Activated CD4-positive, alpha-beta T cell treated with anti-CD3 and anti-CD28 coated beads, Interleukin-2, amount 50 U/mL, for 48 hours (primary cell): Measurements from ENCODE around the gene CAMK2D.
A peak's percentile ranks its signal among the peaks of the same experiment; 100 is the strongest.

Experiments
- DNase-seq, 2 experiments: peaks; one replicate each; pipeline ENCODE4 v3.0.0-alpha.2; 2020

CAMK2D gene

DNA sequence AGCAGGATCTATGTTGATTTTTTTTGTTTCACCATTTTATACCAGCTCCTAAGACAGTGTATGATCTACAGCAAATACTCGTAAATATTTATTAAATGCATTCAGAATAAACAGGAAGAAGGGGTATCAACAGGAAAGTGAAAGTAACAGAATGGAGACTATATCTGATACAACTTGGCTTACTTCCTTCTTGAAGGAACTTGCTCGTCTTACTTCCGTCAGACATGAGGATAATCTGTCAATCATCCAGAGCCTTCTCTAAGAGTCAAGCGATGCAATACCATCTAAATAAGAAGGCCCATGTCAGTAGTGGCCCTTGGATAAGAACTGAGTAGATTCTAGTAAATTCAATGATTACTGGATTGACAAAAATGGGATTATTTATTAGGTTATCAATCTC lies 84.2 kb downstream of the CAMK2D start:
- DNase-seq, result no peak

DNA sequence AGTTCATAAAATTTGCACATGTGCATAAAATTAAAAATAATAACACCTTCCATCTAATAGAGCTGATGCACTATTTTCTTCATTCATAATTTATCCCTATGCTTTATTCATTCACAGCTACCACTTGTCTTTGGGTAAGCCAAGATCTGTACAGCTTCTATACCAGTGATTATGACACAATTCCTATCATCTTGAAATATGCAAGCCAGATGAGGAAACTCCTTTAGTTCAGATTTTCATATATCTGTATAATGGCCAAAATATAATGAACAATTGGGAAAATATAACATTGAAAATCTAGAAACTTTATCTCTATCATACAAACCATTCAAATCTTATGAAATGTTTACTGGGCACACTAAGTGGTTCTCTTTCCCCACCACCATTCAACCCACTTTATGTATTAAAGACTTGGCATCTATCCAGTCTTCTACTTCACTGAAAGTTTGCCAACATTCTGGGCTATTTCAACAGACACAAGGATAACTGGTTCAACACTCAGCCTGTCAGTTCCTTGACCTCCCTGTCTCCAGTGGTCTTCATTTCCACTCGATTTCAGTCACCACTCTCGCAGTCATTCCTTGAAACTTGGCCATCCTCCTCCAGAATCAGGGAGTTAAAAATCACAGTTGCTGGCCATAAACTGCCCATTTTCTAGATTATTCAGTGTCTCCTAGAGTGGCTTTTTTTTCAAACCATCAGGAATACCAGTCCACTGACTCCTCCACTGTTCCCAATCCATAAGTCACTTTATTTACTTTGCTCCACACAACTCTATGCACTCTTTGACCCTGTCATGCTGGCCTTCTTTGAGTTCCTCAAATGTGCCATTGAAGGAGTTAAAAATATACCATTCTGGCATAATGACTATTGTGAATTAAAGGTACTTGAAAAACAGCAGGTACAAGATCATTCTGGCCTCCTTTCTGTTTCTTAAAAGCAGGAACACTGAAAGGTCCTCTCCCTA lies 85.5 kb downstream of the CAMK2D start:
- no peak for DNase-seq

DNA sequence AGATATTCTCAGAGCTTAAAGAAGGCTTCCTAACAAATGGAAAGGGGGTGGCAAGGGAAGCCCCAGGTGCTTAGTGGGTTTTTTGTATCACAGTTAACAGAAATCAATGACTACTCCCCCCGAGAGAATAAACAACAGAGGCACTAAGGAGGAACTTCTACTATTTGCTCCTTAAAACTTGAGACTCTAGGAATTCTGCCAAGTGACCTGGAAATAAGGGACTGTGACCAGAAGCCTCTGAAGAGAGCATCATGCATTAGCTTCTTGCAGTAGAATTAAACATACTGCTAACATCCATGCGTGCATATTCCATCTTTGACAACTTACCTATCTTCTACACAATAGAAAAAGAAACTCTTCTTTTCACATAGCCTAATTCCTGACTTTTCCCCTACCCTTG lies 86.8 kb downstream of the CAMK2D start:
- no peak for DNase-seq

DNA sequence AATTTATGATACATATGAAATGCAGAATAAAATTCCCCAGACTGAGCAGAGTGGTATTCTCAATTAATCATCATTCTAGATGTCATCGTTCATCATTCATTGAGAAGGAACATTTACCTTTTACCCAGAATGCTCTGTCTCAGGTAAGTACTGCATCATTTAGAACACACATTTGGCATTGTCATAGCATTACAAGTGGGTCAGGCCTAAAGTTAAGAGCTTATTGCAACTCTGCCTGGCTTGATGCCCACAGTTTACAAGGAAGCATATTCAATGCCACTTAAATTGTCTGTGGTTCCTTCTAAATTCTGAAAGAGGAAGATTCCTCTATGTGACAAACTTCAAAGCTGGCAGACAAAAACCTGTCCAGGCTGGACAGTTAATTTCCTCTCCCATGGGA lies 87.3 kb downstream of the CAMK2D start:
- DNase-seq, result no peak

DNA sequence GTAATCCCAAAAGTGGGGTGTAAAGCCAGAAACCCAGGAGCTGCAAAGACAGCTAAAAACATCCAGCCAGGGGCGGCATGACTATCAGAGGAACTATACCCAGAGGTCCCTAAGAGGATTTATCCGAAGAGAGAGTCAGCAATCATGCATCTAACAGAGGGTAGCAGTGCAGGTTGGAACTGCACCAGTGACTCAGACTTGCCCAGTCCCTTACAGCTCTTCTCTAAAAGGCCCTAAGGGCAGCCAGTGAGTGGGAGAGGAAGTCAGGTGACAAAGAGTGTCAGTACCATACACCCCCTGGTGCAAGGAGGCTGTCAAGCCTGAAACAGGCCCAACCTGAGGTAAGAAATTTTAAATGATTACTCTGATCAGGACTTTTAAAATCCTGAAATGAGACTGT lies 88.1 kb downstream of the CAMK2D start:
- DNase-seq, result peak; percentile 21 to 47

DNA sequence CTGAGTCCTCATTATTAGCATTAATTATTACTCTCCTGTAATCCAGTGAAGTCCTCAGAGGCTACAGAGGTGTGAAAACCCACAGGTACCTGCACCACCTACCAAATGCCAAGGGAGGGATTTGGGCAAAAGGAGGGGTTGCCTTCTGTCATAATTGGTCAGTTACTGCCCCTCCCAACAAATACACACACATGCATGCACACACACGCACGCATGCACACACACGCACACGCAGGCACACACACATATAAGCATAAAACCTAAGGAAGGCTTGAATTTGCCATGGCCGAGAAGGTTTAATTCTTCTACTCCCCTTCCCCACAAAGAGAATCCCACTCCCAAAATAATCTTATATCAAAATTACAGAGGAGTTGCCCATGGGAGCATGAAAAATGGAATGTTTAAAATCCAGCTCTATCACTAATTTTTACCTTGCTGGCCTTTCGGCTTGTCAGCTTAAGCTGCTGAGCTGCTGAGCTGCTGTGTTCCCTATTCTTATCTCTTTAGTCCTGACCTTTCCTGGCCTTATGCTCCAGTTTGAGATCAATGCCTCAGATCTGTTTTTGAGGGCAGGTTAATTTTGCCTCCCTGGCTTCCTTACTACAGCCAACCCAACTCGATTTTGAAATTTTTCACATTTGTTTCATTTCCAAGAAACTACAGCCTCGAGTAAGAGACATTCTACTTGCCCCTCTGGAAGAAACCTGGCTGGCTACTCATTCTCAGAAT lies 95.0 kb downstream of the CAMK2D start:
- DNase-seq, result no peak

DNA sequence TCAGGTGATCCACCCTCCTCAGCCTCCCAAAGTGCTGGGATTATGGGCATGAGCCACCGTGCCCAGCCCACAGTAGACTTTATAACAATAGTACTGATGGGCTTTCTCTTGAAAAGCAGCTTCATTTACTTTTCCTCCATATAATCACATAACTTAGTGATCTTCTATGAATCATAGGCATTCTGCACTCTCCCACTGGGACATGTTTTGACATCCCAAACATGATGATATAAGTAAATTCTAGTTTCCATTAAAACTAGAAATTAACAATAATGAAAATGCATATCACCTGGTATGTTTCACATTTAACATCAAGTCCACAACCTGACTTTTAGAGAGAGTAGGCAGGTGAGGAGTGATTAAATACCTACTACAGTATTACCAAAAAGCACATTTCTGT lies 96.5 kb downstream of the CAMK2D start:
- no peak for DNase-seq

DNA sequence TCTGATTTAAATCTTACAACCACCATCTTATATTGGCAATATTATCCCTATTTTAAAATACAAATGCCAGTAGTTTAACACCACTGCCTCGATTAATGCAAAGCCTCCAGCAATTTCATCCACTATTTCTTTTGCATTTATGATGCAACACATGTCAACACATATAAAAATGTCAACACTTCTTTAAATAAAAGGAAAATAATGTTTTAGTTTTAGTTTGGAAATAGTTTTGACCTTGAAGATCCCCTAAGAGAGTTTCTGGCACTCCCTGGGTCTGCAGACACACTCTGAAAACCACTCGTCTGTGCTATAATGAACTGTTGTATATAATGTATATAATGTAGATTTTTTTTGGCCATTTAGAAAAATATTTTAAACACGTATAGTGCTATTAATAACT lies 99.0 kb downstream of the CAMK2D start:
- no peak for DNase-seq

DNA sequence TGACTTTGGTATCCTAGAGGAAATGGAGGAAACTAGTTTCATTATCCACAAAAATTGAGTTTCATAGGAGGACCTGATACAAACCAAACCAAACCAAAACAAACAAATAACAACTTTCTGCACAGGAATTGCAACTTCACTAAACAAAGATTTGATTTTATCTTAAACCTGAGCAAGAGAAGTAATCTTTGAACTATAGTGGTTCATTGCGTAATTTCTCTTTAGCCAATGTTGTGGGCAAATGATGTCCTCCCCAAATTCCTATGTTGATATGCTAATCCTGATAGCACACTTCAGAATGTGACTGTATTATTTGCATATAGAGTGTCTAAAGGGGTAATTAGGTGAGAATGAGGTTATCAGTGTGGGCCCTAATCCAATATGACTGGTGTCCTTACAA lies 102.4 kb downstream of the CAMK2D start:
- DNase-seq, result no peak

DNA sequence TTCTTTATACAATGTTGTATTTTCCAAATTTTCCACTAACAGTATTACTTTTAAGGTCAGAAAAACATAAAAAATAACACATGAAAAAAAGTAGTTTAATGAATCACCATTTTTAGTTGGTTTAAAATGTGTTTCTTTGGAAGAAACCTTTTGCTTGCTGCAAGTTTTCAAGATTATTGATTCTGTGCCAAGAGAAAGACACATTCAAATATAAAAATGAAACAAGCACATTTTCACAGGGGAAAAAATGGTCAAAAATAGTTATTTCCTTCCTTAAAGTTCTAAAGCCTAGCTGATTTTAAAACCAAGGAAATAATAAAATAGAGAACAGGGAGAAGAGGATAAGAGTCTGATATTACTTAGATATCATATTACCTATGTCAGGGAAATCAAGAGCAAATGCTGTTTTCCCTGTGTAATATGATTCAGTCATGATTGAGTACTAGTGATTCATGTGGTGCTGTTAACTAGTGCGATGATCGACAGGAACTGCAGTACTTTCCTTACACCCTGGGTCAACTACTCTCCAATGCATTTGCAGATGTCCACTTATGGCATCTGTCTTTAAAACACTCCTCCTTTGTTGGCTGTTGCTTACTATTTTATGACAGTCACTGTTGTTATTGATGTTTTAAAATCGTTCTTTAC lies 103.8 kb downstream of the CAMK2D start:
- DNase-seq, result no peak

DNA sequence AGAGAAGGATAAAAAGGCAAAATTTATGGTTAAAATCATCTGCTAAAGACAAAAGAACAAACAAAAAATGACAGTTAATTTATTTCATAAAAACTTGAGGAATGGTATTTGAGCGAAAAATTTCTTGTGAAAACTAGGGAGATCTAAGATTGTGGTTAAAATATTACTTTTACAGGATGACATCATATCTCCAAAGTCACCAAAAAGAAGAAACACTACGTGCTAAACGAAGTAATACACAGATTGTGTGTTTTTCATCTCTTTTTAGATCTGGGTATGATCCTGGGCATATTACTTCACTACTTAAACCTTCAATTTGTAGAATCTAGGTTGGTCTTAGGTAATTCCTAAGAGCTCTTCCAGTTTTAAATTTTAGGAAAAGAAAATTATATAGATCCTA lies 107.7 kb downstream of the CAMK2D start:
- DNase-seq, result no peak

DNA sequence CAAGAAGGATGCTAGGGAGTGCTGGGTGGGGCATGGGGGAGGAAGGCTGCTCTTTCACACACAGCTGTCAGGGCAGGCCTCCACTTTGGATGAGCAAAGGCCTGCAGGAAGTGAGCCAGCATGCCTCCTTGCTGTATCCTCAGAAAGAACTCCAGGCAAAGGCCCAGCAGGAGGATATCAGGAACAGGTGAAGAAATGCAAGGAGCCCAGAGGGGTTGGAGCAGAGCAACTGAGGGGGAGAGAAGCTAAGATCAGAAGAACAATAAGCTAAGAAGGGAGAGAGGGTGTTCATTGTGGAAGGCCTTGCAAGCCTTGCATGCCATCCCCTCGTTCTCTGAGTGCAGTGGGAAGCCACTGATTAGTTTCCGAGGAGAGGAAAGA lies 115.1 kb downstream of the CAMK2D start:
- no peak for DNase-seq

DNA sequence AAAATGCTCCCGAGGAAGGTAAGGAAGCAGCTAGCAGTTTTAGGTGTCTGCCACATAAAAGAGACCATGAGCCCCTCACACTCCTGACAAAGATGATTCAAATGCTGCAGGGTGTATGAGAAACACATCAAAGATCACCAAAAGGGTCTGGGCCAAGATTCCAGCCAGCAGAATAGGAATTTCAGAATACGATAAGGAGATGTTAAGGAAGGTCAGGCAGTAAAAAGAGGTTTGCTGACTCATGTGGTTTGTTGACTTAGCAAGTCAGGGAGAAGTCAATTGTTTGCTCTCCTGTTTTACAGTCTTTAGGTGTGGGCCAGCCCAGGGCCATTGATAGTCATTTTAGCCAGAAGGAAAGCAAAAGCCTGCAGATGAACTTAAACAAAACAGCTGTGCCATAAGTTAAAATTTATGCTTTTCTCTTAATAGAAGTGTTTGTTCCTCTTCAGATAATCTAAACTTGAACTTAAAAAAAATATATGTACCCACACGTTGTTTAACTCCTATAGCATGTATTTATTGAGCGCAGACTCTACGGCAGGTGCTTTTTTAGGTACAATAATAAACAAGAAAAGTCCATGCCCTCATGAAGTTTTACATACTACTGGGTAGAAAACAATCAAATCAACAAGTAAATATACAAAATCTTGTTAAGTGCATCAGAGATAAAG lies 115.6 kb downstream of the CAMK2D start:
- no peak for DNase-seq

DNA sequence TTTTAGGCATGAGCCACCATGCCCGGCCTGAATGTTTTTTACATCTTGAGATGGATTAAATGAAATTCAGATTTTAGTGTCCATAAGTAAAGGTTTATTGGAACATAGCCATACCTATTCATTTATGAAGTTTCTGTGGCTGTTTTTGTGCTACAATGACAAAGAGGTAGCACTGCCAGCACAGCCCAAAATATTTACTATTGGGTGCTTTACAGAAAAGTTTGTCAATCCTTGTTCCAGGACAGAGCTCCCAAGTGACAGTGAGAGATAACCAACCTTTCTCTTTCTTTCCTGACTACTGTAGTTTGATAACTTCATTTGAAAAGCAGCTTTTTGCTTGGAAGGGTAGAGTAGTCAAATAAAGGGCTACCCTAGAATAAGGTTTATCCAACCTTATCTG lies 116.2 kb downstream of the CAMK2D start:
- no peak for DNase-seq

DNA sequence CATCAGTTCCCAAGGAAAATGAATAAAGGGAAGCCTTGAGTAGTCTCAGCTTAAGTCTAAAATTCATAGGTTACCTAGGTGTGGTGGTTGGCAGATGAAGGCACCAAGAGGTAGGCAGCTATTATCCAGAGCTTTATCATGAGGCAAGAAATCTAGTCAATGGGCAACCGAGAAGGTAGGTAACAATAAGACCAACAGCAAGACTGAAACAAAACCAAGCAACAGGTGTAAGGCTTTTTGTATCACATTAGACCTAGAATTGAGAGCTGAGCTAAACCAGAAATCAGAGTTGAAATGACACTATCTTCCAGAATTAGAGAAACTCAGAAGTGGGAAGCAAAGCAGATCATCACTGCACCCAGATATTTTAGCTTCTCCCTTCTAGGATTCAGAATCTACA lies 117.1 kb downstream of the CAMK2D start:
- no peak for DNase-seq

DNA sequence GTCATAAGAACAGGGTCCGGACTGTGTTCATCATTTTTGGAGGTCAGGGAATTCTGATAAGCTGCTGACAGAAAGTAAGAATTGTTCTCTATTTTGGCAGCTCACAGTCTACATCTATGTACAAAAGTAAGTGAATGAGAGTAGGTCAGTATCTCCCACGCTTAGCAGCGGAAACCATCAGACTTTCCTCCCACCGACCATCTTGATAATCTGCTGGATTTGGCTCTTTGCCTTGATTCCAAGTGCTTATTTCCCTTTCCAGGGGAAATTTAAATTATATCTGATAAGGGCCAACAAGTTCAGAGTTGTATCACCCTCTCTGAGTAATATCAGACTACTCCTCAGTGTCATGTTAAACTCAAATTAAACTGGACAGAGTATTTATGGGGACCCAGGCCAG lies 118.0 kb downstream of the CAMK2D start:
- DNase-seq, result no peak

DNA sequence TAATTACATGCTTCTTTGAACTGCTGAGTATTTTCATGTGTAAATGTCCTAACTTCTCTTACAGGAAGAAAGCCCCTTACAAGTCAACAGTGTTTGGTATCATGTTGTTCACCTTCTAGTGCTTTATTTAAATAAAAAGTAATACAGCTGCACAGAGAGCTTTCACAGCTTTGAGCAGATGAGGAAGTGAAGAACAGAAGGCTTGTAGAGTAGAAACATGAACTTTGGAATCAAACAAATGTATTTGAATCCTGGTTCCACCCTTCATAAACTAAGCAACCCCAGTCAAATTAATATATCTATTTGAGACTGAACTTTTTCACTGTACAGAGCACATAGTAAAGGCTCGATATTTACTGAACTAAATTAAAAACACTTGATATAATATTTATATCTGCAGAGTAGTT lies 120.5 kb downstream of the CAMK2D start:
- DNase-seq, result no peak

DNA sequence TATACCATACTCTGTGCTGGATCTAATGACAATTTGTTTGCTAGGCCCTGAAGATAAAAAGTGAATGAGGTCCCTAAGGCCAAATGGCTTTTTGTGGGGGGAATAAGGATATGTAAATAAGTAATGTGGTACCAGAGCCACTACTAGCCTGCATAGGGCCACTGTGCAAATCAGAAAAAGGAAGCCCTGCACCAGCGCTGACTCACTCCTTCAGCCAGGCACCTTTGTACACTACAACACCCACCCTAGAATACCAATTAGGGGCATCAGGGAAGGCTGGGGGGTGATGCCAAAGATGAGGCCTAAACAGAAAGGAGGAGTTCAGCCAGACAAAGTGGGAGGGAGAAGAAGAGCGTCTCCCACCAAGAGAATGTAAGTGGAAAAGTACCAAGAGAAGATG lies 122.2 kb downstream of the CAMK2D start:
- DNase-seq, result no peak

DNA sequence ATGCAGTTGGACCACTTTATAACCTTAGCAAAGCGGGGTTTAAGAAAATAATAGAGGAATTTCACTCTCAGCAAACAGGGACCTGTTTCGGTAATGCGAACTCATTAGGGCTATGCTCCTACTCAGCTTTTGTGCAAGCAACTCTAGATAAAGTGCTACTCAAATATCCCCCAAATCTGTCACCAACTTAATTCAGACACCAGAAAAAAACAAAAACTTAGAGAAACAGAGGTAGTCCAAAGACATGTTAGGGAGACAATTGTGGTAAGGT lies 123.0 kb downstream of the CAMK2D start:
- DNase-seq, result no peak

DNA sequence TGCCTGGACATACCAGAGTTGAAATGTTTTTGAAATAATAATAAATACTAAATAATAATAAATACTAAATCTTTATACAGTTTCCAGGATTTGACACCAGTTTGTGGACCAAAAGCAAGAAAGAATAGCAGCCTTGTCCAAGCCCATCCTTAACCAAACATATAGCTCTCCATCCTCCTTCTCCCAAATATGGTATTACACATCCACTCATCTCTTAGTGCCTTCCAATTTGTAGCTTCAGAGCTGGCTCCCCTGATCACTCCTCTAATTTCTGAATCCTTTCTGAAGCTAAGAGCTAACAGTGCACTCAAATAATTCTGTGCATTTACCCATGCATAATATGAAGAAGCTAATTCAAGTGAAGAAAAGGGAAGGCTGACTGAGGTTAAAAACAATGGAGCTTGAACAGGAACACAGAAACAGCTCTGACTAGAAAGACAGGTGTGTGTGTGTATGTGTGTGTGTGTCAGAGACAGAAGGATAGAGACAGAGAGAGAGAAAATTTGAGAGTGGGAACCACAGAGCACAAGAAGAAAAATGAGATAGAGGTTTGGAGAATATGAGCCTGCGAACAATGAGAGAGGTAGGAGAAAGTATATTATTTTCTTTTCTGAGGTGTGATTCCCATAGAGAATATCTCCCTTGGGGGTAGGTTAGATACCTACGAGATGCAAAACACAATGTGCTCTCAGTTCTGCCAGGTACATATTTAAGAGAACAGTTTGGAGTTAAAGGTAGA lies 123.5 kb downstream of the CAMK2D start:
- no peak for DNase-seq

DNA sequence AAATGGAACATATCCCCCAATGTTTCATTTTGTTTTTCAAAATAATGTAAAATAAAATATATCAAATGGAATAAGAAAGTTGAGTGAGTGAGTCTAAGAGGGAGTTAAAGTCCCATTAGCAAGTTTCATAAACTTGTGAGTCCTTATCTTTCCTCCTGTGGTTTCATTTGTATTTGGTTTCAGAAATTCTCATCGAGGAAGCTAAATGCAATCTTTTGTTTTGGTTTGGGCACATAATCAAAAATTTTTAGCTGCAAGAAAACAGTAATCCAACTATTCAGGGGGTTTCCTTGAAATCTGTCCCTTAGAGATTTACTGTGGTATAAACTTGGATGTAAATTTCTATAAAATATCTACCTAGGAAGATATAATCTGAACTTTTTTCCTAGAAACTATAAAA lies 124.2 kb downstream of the CAMK2D start:
- DNase-seq, result no peak

DNA sequence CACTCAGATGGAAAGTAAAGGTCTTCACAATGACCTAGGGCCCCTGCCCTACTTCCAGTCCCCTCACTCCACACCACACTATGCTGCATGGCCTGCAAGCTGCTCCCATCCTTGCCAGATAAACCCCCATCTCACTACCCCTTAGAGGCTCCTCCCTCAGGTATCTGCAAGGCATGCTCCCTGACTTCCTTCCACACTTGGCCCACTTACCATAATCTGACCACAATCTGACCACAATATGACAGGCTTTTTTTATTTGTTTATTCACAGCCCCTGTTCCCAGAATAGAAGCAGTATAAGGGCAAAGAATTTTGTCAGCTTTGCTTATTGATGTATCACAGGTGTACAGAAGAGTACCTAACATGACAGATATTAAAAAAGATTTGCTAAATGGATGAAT lies 124.7 kb downstream of the CAMK2D start:
- DNase-seq, result no peak

DNA sequence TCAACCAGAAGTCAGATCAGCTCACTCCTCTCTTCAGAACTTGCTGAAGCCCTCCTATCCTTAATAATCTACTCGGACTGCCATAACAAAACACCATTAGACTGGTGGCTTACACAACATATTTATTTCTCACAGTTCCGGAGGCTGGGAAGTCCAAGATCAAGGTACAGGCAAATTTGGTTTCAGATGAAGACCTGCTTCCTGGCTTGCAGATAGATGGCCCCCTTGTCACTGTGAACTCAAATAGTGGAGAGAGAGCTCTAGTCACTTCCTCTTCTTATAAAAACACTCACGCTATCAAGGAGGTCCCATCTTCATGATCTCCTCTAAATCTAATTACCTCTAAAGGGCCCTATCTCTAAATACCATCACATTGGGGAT lies 125.1 kb downstream of the CAMK2D start:
- DNase-seq, result no peak
